CD14-positive monocyte (primary cell): ENCODE data around the gene PSG3. TPM values are rescaled to one million over a fixed set of nuclear protein-coding genes. Genes with fewer than 3 reads are reported as not detected.
"Not testable (repeated sequence)": the region's sequence is repeated elsewhere in the genome, so short reads cannot be mapped to it uniquely, and the experiment has no call there.

Source experiments
- DNase-seq, 3 donors: peaks; one replicate each; pipeline ENCODE4 v3.0.0-alpha.2; 2011 to 2022
- H2AFZ ChIP-seq: 2 replicates; pipeline ENCODE4 v1.6.0; 2012; ENCODE audit warnings: mild to moderate bottlenecking, low read depth, low read length, inconsistent platforms; ENCODE audit not compliant: insufficient read depth, poor library complexity, severe bottlenecking
- H3K27ac ChIP-seq, 2 donors: 1 replicate in 1 of 2; 2 replicates in 1 of 2; pipeline ENCODE4 v1.5.1; 2012 to 2013; ENCODE audit warnings: low read length in 2 of 2, control low read depth in 1 of 2, inconsistent platforms in 1 of 2, low read depth in 1 of 2, mild to moderate bottlenecking in 1 of 2
- H3K27me3 ChIP-seq, 2 donors: one replicate each; pipeline versions ENCODE4 v1.6.0 to v1.6.1; 2011 to 2013; ENCODE audit warnings: low read length in 2 of 2; ENCODE audit not compliant: control insufficient read depth in 2 of 2, insufficient read depth in 2 of 2
- H3K36me3 ChIP-seq, 2 donors: replicated peaks in 1 of 2; 1 replicate in 1 of 2; 2 replicates in 1 of 2; pipeline versions ENCODE4 v1.5.1 to v1.6.1; 2012 to 2013; ENCODE audit warnings: low read length in 2 of 2, control low read depth in 1 of 2, inconsistent platforms in 1 of 2, mild to moderate bottlenecking in 1 of 2; ENCODE audit not compliant: insufficient read depth in 2 of 2, control insufficient read depth in 1 of 2
- H3K4me1 ChIP-seq, 2 donors: 1 replicate in 1 of 2; 2 replicates in 1 of 2; pipeline versions ENCODE4 v1.5.1 to v1.6.1; 2012 to 2013; ENCODE audit warnings: low read length in 2 of 2, control low read depth in 1 of 2, inconsistent platforms in 1 of 2, mild to moderate bottlenecking in 1 of 2, moderate library complexity in 1 of 2; ENCODE audit not compliant: insufficient read depth in 2 of 2, control insufficient read depth in 1 of 2
- H3K4me2 ChIP-seq: replicated peaks from 2 replicates; pipeline ENCODE3; 2012; ENCODE audit warnings: low read length, moderate library complexity, mild to moderate bottlenecking; ENCODE audit not compliant: poor library complexity, severe bottlenecking; ENCODE audit errors: extremely low read depth
- H3K4me3 ChIP-seq, 3 experiments: fragments of 200-600 bp in 1 of 3; sonication (generic) in 1 of 3; replicated peaks in 1 of 3; 1 replicate in 2 of 3; 2 replicates in 1 of 3; pipeline ENCODE4 v1.5.1; 2011 to 2013; ENCODE audit warnings: low read length in 3 of 3, mild to moderate bottlenecking in 3 of 3, control low read depth in 2 of 3, low read depth in 2 of 3, inconsistent platforms in 1 of 3, moderate library complexity in 1 of 3
- H3K79me2 ChIP-seq: 2 replicates; pipeline ENCODE4 v1.6.0; 2012; ENCODE audit warnings: mild to moderate bottlenecking, control low read depth, inconsistent platforms, low read length, moderate library complexity; ENCODE audit not compliant: insufficient read depth
- H3K9ac ChIP-seq: 2 replicates; pipeline ENCODE4 v1.6.0; 2017; ENCODE audit warnings: low read length, mild to moderate bottlenecking; ENCODE audit not compliant: insufficient read depth, poor library complexity, severe bottlenecking
- H3K9me3 ChIP-seq, 2 donors: replicated peaks in 1 of 2; 1 replicate in 1 of 2; 2 replicates in 1 of 2; pipeline versions ENCODE4 v1.5.1 to v1.6.1; 2012 to 2013; ENCODE audit warnings: low read length in 2 of 2, control low read depth in 1 of 2; ENCODE audit not compliant: control insufficient read depth in 1 of 2, insufficient read depth in 1 of 2
- H4K20me1 ChIP-seq: 2 replicates; pipeline ENCODE4 v1.6.0; 2012; ENCODE audit warnings: mild to moderate bottlenecking, low read length, control low read depth, moderate library complexity; ENCODE audit not compliant: insufficient read depth
- H3K27ac Mint-ChIP-seq, 7 donors: one replicate each; pipeline ENCODE4 v1.8.0; 2020; ENCODE audit warnings: mild to moderate bottlenecking in 7 of 7, mixed read lengths in 7 of 7, moderate library complexity in 6 of 7, inconsistent platforms in 2 of 7
- H3K27me3 Mint-ChIP-seq, 3 donors: one replicate each; pipeline ENCODE4 v1.8.0; 2021 to 2022; ENCODE audit warnings: low read depth in 3 of 3, mild to moderate bottlenecking in 3 of 3, mixed read lengths in 3 of 3, moderate library complexity in 3 of 3, inconsistent platforms in 1 of 3
- H3K36me3 Mint-ChIP-seq, 2 donors: one replicate each; pipeline ENCODE4 v1.8.0; 2020; ENCODE audit warnings: mixed read lengths in 2 of 2, inconsistent platforms in 1 of 2, mild to moderate bottlenecking in 1 of 2
- H3K4me1 Mint-ChIP-seq: one replicate; pipeline ENCODE4 v1.8.0; 2020; ENCODE audit warnings: mild to moderate bottlenecking, mixed read lengths
- H3K4me3 Mint-ChIP-seq, 2 donors: one replicate each; pipeline ENCODE4 v1.8.0; 2020; ENCODE audit warnings: mild to moderate bottlenecking in 2 of 2, mixed read lengths in 2 of 2, moderate library complexity in 1 of 2
- H3K9me3 Mint-ChIP-seq, 7 donors: one replicate each; pipeline ENCODE4 v1.8.0; 2020 to 2022; ENCODE audit warnings: mixed read lengths in 7 of 7, mild to moderate bottlenecking in 6 of 7, moderate library complexity in 6 of 7, inconsistent platforms in 2 of 7
- CTCF ChIP-seq: fragments of 200-600 bp; IDR thresholded peaks from one replicate; pipeline ENCODE4 v1.8.0; 2022; ENCODE audit warnings: antibody characterized with exemption, mild to moderate bottlenecking
- WGBS: methylation state at CpG from one replicate; pipeline ENCODE4 v1.1.5; 2013; ENCODE audit warnings: missing lambda C conversion rate; ENCODE audit not compliant: insufficient coverage; 5-methylcytosine and 5-hydroxymethylcytosine counted together
- intact Hi-C, 2 donors: fragments of 100-400 bp; cut with micrococcal nuclease; formaldehyde crosslinking; loops; one replicate each; pipeline versions ENCODE4 v1.15.0 to v1.15.1; 2023
- polyA plus RNA-seq, 3 donors: library from polyadenylated mRNA; depleted of rRNA in 1 of 3; unstranded in 2 of 3; stranded (reverse) in 1 of 3; fragments of 300-500 nt in 2 of 3; fragments of >200 nt in 1 of 3; fragmentation: Illumina TruSeq in 2 of 3; gene quantifications; 1 replicate in 2 of 3; 2 replicates in 1 of 3; pipeline ENCODE4 v1.2.3, GENCODE V29; 2012 to 2021

The PSG3 gene
- polyA plus RNA-seq, 3 donors: not detected

GRCh38 chr19:42764836-42765235 lies 24.6 kb upstream of the PSG3 start:
- Histone ChIP-seq H4K20me1 (no peaks in the 10 kb centered on the region), H3K9me3 (no peaks in the 10 kb centered on the region), H2AFZ (no peak overlapping the region), H3K79me2 (no peaks in the 10 kb centered on the region), H3K27ac (no peak overlapping the region), H3K4me1 (no peaks in the 10 kb centered on the region), H3K36me3 (no peaks in the 10 kb centered on the region), H3K27me3 (no peaks in the 10 kb centered on the region), H3K4me3 (no peak overlapping the region), H3K9ac (no peak overlapping the region), H3K4me2 (no peak overlapping the region)
- Mint-ChIP-seq H3K27ac (no peak overlapping the region), H3K36me3 (no peaks in the 10 kb centered on the region), H3K4me3 (no peak overlapping the region), H3K27me3 (peaks cover 1 to 9% (median 8%) of the 10 kb centered on the region in 3 donors), H3K9me3 (peaks cover 0 to 3% (median 0%) of the 10 kb centered on the region in 7 donors), H3K4me1 (no peaks in the 10 kb centered on the region)
- intact Hi-C loops: no loop called here
- no peak for TF ChIP-seq CTCF
- no CpG with 5 or more reads among the region's 3 CpGs for WGBS
- no peak for DNase-seq

GRCh38 chr19:42762789-42763188 lies 22.5 kb upstream of the PSG3 start:
- H3K27me3 ChIP-seq: no peaks in the 10 kb centered on the region
- intact Hi-C loops: no loop called here
- H3K4me3 ChIP-seq: no peak overlapping the region
- no peak overlapping the region for H3K4me2 ChIP-seq
- no peaks in the 10 kb centered on the region for H3K9me3 ChIP-seq
- no peaks in the 10 kb centered on the region for H3K4me1 ChIP-seq
- H3K27ac Mint-ChIP-seq: no peak overlapping the region
- no peak for DNase-seq
- no peak for TF ChIP-seq CTCF
- H2AFZ ChIP-seq: no peak overlapping the region
- H3K4me3 Mint-ChIP-seq: no peak overlapping the region
- H3K9ac ChIP-seq: no peak overlapping the region
- no peaks in the 10 kb centered on the region for H3K36me3 ChIP-seq
- H3K79me2 ChIP-seq: no peaks in the 10 kb centered on the region
- no peaks in the 10 kb centered on the region for H3K9me3 Mint-ChIP-seq
- 86% methylated on average over 1 of the region's 2 CpGs for WGBS
- H3K27ac ChIP-seq: no peak overlapping the region
- H3K36me3 Mint-ChIP-seq: no peaks in the 10 kb centered on the region
- H3K4me1 Mint-ChIP-seq: no peaks in the 10 kb centered on the region
- peaks cover 1 to 11% (median 10%) of the 10 kb centered on the region in 3 donors for H3K27me3 Mint-ChIP-seq
- H4K20me1 ChIP-seq: no peaks in the 10 kb centered on the region

GRCh38 chr19:42761924-42762295 lies 21.6 kb upstream of the PSG3 start:
- H3K4me2 ChIP-seq, DNase-seq, H3K9ac ChIP-seq, H3K4me1 Mint-ChIP-seq, H2AFZ ChIP-seq, H3K9me3 Mint-ChIP-seq, H3K36me3 ChIP-seq, H3K4me1 ChIP-seq, H3K27ac Mint-ChIP-seq, H3K79me2 ChIP-seq, H3K4me3 Mint-ChIP-seq, H3K27me3 ChIP-seq, H4K20me1 ChIP-seq, H3K4me3 ChIP-seq, H3K9me3 ChIP-seq, H3K27ac ChIP-seq, H3K36me3 Mint-ChIP-seq, intact Hi-C loops: not testable (repeated sequence)
- no CpG with 5 or more reads among the region's 1 CpG for WGBS
- H3K27me3 Mint-ChIP-seq: peaks cover 1 to 12% (median 11%) of the 10 kb centered on the region in 3 donors
